HG03175 (cell line): ENCODE measurements around the gene CACNA1C.

Experiments
- ATAC-seq: cut with Tn5 transposase; IDR thresholded peaks from one replicate; pipeline ENCODE4 v1.9.1; 2021; ENCODE audit warnings: mild to moderate bottlenecking, moderate library complexity; ENCODE audit not compliant: unreplicated experiment

Gene CACNA1C

GRCh38 chr12:2492236-2492635, 439.4 kb downstream of the CACNA1C start:
- no peak for ATAC-seq

GRCh38 chr12:2493086-2493485, 440.3 kb downstream of the CACNA1C start:
- no peak for ATAC-seq

- ATAC-seq, result no peak
Measured at GRCh38 chr12:2494486-2495192, 441.9 kb downstream of the CACNA1C start.

- ATAC-seq, result no peak
Measured at GRCh38 chr12:2495417-2496112, 442.8 kb downstream of the CACNA1C start.

GRCh38 chr12:2498964-2499500, 446.2 kb downstream of the CACNA1C start:
- no peak for ATAC-seq

- no peak for ATAC-seq
Measured at GRCh38 chr12:2501464-2502191, 448.8 kb downstream of the CACNA1C start.

- no peak for ATAC-seq
Measured at GRCh38 chr12:2503036-2503435, 450.2 kb downstream of the CACNA1C start.

GRCh38 chr12:2503762-2504161, 451.0 kb downstream of the CACNA1C start:
- no peak for ATAC-seq

- ATAC-seq, result no peak
Measured at GRCh38 chr12:2504577-2504976, 451.8 kb downstream of the CACNA1C start.

GRCh38 chr12:2507814-2508213, 455.0 kb downstream of the CACNA1C start:
- no peak for ATAC-seq

- no peak for ATAC-seq
Measured at GRCh38 chr12:2509137-2509536, 456.4 kb downstream of the CACNA1C start.

- no peak for ATAC-seq
Measured at GRCh38 chr12:2510045-2510444, 457.3 kb downstream of the CACNA1C start.

- no peak for ATAC-seq
Measured at GRCh38 chr12:2513141-2514037, 460.6 kb downstream of the CACNA1C start.

GRCh38 chr12:2514038-2514340, 461.2 kb downstream of the CACNA1C start:
- no peak for ATAC-seq

- no peak for ATAC-seq
Measured at GRCh38 chr12:2520722-2521246, 468.0 kb downstream of the CACNA1C start.

GRCh38 chr12:2523317-2523716, 470.5 kb downstream of the CACNA1C start:
- no peak for ATAC-seq

- no peak for ATAC-seq
Measured at GRCh38 chr12:2523844-2524243, 471.1 kb downstream of the CACNA1C start.

GRCh38 chr12:2526371-2526770, 473.6 kb downstream of the CACNA1C start:
- ATAC-seq, result no peak

- no peak for ATAC-seq
Measured at GRCh38 chr12:2528001-2528400, 475.2 kb downstream of the CACNA1C start.

GRCh38 chr12:2529807-2530206, 477.0 kb downstream of the CACNA1C start:
- ATAC-seq, result no peak

- no peak for ATAC-seq
Measured at GRCh38 chr12:2531371-2531770, 478.6 kb downstream of the CACNA1C start.
